ENCODE data around the gene MPPED2. TPM values are rescaled to one million over a fixed set of nuclear protein-coding genes. Genes with fewer than 3 reads are reported as not detected.

MPPED2 gene
- total and polyA plus RNA-seq, 10 of the 15 experiments (the other 5 are each of a cell fraction or from before 2014, with no cell fraction given) = not detected

DNA sequence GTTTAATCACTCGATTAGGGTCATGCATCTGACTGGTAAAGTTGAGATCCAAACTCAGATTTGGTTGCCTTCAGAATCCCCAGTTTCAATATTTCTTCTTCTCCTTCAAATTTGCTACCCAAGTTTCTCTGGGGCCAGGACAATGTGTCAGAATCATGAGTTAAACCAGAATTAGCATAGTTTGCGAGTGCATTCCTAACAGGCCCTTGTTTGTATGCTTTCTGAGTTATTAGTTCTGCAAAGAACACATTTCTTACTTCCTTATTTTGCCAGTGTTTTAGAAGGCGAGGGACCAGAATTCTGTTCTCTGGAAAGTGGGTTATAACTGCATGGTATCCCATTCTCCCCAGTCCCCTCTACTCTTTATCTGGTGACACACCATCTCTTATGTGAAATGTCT is 151.3 kb downstream of the MPPED2 start (continued):
- TF ChIP-seq SMAD5 (IDR thresholded peaks at IDR 0.05; ENCODE audit: low read depth) (no peak), PAX5 (IDR thresholded peaks at IDR 0.05; ENCODE audit: borderline replicate concordance, low read depth, low read length) (no peak)
- TF ChIP-seq, protein P1, sequence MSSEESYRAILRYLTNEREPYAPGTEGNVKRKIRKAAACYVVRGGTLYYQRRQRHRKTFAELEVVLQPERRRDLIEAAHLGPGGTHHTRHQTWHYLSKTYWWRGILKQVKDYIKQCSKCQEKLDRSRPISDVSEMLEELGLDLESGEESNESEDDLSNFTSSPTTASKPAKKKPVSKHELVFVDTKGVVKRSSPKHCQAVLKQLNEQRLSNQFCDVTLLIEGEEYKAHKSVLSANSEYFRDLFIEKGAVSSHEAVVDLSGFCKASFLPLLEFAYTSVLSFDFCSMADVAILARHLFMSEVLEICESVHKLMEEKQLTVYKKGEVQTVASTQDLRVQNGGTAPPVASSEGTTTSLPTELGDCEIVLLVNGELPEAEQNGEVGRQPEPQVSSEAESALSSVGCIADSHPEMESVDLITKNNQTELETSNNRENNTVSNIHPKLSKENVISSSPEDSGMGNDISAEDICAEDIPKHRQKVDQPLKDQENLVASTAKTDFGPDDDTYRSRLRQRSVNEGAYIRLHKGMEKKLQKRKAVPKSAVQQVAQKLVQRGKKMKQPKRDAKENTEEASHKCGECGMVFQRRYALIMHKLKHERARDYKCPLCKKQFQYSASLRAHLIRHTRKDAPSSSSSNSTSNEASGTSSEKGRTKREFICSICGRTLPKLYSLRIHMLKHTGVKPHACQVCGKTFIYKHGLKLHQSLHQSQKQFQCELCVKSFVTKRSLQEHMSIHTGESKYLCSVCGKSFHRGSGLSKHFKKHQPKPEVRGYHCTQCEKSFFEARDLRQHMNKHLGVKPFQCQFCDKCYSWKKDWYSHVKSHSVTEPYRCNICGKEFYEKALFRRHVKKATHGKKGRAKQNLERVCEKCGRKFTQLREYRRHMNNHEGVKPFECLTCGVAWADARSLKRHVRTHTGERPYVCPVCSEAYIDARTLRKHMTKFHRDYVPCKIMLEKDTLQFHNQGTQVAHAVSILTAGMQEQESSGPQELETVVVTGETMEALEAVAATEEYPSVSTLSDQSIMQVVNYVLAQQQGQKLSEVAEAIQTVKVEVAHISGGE (CRISPR knock-in tag; IDR thresholded peaks at IDR 0.05) = no peak
- TF ChIP-seq, protein P2, sequence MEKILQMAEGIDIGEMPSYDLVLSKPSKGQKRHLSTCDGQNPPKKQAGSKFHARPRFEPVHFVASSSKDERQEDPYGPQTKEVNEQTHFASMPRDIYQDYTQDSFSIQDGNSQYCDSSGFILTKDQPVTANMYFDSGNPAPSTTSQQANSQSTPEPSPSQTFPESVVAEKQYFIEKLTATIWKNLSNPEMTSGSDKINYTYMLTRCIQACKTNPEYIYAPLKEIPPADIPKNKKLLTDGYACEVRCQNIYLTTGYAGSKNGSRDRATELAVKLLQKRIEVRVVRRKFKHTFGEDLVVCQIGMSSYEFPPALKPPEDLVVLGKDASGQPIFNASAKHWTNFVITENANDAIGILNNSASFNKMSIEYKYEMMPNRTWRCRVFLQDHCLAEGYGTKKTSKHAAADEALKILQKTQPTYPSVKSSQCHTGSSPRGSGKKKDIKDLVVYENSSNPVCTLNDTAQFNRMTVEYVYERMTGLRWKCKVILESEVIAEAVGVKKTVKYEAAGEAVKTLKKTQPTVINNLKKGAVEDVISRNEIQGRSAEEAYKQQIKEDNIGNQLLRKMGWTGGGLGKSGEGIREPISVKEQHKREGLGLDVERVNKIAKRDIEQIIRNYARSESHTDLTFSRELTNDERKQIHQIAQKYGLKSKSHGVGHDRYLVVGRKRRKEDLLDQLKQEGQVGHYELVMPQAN (conservative IDR thresholded peaks at IDR 0.05) = no peak

DNA sequence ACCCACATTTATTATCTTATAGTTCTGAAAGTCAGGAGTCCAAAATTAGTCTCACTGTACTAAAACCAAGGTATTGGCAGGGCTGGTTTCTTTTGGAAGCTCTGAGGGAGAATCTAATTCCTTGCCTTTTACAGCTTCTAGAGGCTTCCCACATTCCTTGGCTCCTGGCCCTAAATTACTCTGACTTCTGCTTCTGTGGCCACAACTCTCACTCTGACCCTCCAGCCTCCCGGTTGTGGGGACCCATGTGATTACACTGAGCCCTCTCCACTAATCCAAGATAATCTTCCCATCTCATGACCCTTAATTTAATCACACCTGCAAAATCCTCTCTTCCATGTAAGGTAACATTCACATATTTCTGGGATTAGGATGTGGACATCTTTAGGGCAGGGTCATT is 152.3 kb downstream of the MPPED2 start:
- POLR2A ChIA-PET = interaction anchor here (0.5 kb wide), 1 partner anchor 87 kb away, joined by 3 read pairs; no protein-coding TSS in a partner anchor
- no peaks in the 10 kb centered on the region for H3K4me1 ChIP-seq (ENCODE audit: control insufficient read depth, insufficient read depth, low read length)
- SMC1A ChIA-PET (ENCODE audit: uncharacterized antibody, unreplicated experiment) = interaction anchor here (0.9 kb wide), 1 partner anchor 18 kb away, joined by 3 read pairs; no protein-coding TSS in a partner anchor
- in situ Hi-C loops (cut with MboI) (no loop called here), intact Hi-C loops (cut with micrococcal nuclease; ENCODE audit: unreplicated experiment) (no loop called here)
- H2AFZ ChIP-seq (ENCODE audit: control insufficient read depth, low read depth, low read length) = no peak overlapping the region
- H3K79me2 ChIP-seq (ENCODE audit: control insufficient read depth, insufficient read depth, low read length) = no peaks in the 10 kb centered on the region
- H3K36me3 ChIP-seq (ENCODE audit: control insufficient read depth in 2 of 2, insufficient read depth in 2 of 2, low read length in 1 of 2) = no peaks in the 10 kb centered on the region
- H3K27me3 ChIP-seq (replicated peaks in 1 of 2; ENCODE audit: control insufficient read depth in 2 of 2, insufficient read depth in 2 of 2, low read length in 1 of 2) = peaks cover 0 to 2% of the 10 kb centered on the region in 2 experiments; a peak in 1 of 4 replicates
- no peak overlapping the region for H3K9ac ChIP-seq (ENCODE audit: control insufficient read depth, insufficient read depth, low read length)
- no peak overlapping the region for H3K27ac ChIP-seq (ENCODE audit: control insufficient read depth, insufficient read depth)
- no peaks in the 10 kb centered on the region for H3K9me3 ChIP-seq (replicated peaks; ENCODE audit: control insufficient read depth, insufficient read depth, low read length)
- no peaks in the 10 kb centered on the region for H4K20me1 ChIP-seq (ENCODE audit: control insufficient read depth, insufficient read depth)
- ATAC-seq = no peak
- no peak overlapping the region for H3K4me3 ChIP-seq
- CTCF ChIA-PET = interaction anchor here (0.6 to 0.7 kb wide), 2 partner anchors 306 to 777 kb away, joined by 3 to 4 read pairs; no protein-coding TSS in a partner anchor
- WGBS (ENCODE audit: insufficient coverage, insufficient replicate concordance, low lambda C conversion rate, missing lambda C conversion rate) = 0% methylated on average over 1 of the region's 1 CpG
- no peak for FAIRE-seq
- RAD21 ChIA-PET (ENCODE audit: unreplicated experiment) = no interaction called here
- H3K4me2 ChIP-seq (ENCODE audit: control insufficient read depth, insufficient read depth) = no peak overlapping the region
- BruUV-seq (replicated peaks) = no TSS peak
- DNase-seq (ENCODE audit: low read depth, low spot score) = no peak
- TF ChIP-seq, protein P3, sequence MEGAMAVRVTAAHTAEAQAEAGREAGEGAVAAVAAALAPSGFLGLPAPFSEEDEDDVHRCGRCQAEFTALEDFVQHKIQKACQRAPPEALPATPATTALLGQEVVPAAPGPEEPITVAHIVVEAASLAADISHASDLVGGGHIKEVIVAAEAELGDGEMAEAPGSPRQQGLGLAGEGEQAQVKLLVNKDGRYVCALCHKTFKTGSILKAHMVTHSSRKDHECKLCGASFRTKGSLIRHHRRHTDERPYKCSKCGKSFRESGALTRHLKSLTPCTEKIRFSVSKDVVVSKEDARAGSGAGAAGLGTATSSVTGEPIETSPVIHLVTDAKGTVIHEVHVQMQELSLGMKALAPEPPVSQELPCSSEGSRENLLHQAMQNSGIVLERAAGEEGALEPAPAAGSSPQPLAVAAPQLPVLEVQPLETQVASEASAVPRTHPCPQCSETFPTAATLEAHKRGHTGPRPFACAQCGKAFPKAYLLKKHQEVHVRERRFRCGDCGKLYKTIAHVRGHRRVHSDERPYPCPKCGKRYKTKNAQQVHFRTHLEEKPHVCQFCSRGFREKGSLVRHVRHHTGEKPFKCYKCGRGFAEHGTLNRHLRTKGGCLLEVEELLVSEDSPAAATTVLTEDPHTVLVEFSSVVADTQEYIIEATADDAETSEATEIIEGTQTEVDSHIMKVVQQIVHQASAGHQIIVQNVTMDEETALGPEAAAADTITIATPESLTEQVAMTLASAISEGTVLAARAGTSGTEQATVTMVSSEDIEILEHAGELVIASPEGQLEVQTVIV (IDR thresholded peaks at IDR 0.05; ENCODE audit: borderline replicate concordance, partially characterized antibody) = no peak
- TF ChIP-seq TCF7 (IDR thresholded peaks at IDR 0.05; ENCODE audit: borderline replicate concordance) (no peak), TARDBP (IDR thresholded peaks at IDR 0.05; ENCODE audit: borderline replicate concordance) (no peak), CHD2 (IDR thresholded peaks at IDR 0.05; ENCODE audit: borderline replicate concordance, low read depth, low read length) (no peak), RBBP5 (conservative IDR thresholded peaks at IDR 0.05) (no peak)
- TF ChIP-seq, protein P4, sequence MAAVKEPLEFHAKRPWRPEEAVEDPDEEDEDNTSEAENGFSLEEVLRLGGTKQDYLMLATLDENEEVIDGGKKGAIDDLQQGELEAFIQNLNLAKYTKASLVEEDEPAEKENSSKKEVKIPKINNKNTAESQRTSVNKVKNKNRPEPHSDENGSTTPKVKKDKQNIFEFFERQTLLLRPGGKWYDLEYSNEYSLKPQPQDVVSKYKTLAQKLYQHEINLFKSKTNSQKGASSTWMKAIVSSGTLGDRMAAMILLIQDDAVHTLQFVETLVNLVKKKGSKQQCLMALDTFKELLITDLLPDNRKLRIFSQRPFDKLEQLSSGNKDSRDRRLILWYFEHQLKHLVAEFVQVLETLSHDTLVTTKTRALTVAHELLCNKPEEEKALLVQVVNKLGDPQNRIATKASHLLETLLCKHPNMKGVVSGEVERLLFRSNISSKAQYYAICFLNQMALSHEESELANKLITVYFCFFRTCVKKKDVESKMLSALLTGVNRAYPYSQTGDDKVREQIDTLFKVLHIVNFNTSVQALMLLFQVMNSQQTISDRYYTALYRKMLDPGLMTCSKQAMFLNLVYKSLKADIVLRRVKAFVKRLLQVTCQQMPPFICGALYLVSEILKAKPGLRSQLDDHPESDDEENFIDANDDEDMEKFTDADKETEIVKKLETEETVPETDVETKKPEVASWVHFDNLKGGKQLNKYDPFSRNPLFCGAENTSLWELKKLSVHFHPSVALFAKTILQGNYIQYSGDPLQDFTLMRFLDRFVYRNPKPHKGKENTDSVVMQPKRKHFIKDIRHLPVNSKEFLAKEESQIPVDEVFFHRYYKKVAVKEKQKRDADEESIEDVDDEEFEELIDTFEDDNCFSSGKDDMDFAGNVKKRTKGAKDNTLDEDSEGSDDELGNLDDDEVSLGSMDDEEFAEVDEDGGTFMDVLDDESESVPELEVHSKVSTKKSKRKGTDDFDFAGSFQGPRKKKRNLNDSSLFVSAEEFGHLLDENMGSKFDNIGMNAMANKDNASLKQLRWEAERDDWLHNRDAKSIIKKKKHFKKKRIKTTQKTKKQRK (IDR thresholded peaks at IDR 0.05; ENCODE audit: low read depth, low read length) = no peak
- TF ChIP-seq, protein P5, sequence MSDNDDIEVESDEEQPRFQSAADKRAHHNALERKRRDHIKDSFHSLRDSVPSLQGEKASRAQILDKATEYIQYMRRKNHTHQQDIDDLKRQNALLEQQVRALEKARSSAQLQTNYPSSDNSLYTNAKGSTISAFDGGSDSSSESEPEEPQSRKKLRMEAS (IDR thresholded peaks at IDR 0.05; ENCODE audit: low read depth, low read length) = no peak

All from GM12878 (cell line).